ENCODE results near the gene SMARCA2.

DNA sequence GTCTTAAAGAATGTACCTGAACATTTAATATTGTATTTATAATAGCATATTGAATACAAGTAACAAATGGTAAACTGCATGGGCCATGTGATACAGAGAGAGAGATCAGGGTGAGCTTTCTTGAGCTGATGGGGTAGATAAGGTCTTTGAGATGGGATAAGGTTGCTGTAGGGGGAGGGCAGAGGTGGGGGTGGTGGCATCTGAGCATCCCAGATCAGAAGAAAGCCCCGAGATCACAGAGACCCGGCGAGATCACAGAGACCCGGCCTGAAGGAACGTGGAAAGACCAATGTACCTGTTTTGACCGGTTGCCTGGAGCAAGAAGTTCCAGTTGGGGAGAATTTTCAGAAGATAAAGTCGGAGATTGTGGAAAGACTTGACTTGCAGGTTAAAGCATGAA is 6.6 kb downstream of the SMARCA2 start:
- no peak for TF ChIP-seq ARNT (IDR thresholded peaks at IDR 0.05)
- no peak for TF ChIP-seq CC2D1A (IDR thresholded peaks at IDR 0.05)
- no peak for TF ChIP-seq KLF16 (IDR thresholded peaks at IDR 0.05)
- no peak for TF ChIP-seq ZBTB49 (CRISPR knock-in tag; IDR thresholded peaks at IDR 0.05; ENCODE audit: borderline replicate concordance)
- TF ChIP-seq SIX5 (IDR thresholded peaks at IDR 0.05; ENCODE audit: borderline replicate concordance in 1 of 2, insufficient read depth in 1 of 2, low read depth in 1 of 2, low read length in 2 of 2), result no peak
- no peak for TF ChIP-seq CTCF (IDR thresholded peaks at IDR 0.05 in 2 of 3, conservative IDR thresholded peaks at IDR 0.05 in 1 of 3; ENCODE audit: insufficient read depth in 2 of 3, low read depth in 1 of 3, low read length in 3 of 3)
- TF ChIP-seq, protein P1, sequence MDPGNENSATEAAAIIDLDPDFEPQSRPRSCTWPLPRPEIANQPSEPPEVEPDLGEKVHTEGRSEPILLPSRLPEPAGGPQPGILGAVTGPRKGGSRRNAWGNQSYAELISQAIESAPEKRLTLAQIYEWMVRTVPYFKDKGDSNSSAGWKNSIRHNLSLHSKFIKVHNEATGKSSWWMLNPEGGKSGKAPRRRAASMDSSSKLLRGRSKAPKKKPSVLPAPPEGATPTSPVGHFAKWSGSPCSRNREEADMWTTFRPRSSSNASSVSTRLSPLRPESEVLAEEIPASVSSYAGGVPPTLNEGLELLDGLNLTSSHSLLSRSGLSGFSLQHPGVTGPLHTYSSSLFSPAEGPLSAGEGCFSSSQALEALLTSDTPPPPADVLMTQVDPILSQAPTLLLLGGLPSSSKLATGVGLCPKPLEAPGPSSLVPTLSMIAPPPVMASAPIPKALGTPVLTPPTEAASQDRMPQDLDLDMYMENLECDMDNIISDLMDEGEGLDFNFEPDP (CRISPR knock-in tag; IDR thresholded peaks at IDR 0.05), result no peak
- no peak for TF ChIP-seq PBX2 (CRISPR knock-in tag; IDR thresholded peaks at IDR 0.05; ENCODE audit: low read depth)
- TF ChIP-seq PBX2 (tag; conservative IDR thresholded peaks at IDR 0.05; ENCODE audit: low read depth), result no peak
- TF ChIP-seq ATF3 (IDR thresholded peaks at IDR 0.05), result no peak
- TF ChIP-seq ATF3 (CRISPR knock-in tag; conservative IDR thresholded peaks at IDR 0.05), result no peak
- TF ChIP-seq EP300 (IDR thresholded peaks at IDR 0.05; ENCODE audit: low read length), result no peak
- no peak for TF ChIP-seq FOXA3 (CRISPR knock-in tag; conservative IDR thresholded peaks at IDR 0.05 in 1 of 2, IDR thresholded peaks at IDR 0.05 in 1 of 2)
- TF ChIP-seq JUND (IDR thresholded peaks at IDR 0.05; ENCODE audit: borderline replicate concordance, low read depth, low read length), result no peak
- no peak for TF ChIP-seq JUND (tag; IDR thresholded peaks at IDR 0.05; ENCODE audit: borderline replicate concordance, low read depth, low read length)
- no peak for TF ChIP-seq REST (IDR thresholded peaks at IDR 0.05; ENCODE audit: borderline replicate concordance)
- no peak for TF ChIP-seq REST (CRISPR knock-in tag; IDR thresholded peaks at IDR 0.05; ENCODE audit: low read depth)

All from K562 (cell line).